ENCODE results near the gene TBC1D24.

TBC1D24 gene

GRCh38 chr16:2500430-2500917 lies 25.5 kb downstream of the TBC1D24 start:
- no peak for DNase-seq

DNA sequence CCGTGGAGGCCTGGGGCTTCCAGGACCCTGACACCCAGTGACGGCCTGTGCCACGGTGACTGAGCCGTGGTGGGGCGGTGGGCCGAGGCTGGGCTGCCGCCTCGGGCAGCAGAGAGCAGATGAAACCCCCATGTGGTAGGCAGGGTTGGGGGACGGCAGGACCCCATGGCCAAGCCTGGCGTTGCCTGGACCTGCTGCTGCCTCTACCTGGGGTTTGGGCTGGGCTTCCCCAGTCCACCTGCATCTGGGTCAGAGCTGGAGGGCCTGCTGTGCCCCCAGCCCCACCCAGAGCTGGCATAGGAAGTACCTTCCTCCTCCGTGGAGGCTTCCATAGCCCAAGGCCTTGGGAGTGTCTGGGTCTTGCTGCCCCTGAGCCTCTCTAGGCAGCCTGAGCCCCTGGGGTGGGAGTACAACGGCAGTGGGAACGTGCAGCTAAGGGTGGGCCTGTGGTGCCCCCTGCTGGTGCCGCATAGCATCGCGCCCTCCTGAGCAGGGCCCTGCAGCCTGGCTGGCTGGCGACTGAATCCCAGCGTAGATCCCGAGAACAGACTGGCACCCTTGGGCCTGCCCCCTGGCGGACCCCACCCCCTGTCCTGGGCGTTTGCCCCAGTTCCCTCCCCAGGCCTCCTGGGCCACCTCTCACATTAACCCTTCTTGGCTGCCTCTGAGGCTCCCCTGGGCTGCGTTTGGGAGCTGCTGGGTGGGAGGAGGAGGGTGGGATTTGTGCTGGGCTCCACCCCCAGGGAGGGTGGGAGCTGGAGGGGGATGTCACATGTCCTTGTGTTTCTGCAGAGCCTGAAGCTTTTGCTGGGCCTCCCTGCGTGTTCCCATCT lies 26.2 kb downstream of the TBC1D24 start:
- DNase-seq = peak; percentile 76

- no peak for DNase-seq
Observed at GRCh38 chr16:2501946-2502895, 27.3 kb downstream of the TBC1D24 start.

DNA sequence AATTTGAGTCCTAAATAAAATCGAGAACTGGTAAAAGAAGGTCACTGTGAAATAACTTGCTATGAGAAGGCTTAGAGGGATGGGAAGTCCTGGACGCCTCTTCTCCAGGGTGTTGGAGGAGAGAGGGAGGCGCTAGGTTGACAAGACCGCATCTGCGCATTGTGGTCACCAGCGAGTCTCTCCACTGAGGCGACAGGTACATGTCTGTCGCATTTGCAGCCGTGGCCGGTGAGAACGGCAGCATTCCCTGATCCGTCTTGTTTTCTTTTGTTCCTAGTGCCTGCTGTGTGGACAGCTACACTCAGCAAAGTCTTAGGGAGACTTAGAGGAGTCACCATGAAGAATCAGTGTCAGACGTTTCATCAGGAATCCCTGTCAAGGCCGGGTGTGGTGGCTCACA lies 30.8 kb downstream of the TBC1D24 start:
- no peak for DNase-seq

- DNase-seq = peak; percentile 90
Observed at GRCh38 chr16:2507052-2507659, 32.2 kb downstream of the TBC1D24 start.

DNA sequence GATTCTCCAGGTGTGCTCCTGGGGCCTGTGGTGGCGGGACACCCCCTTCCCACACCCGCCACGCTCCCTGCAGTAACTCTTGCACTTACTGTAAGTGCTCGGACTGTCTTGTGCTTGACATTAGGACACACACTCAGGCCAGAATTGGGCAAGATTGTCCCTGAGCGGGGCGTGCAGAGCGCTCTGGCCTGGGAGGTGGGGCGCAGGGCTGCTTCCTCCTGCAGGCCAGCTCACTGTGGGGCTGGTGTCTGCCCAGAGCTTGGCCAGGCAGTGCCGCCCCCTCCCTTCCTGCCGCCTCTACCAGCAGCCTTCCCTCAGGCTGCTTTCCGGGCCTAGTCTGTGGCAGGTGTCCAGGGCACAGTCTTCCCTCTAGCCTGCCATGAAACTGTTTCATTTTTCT lies 32.7 kb downstream of the TBC1D24 start:
- DNase-seq = no peak

DNA sequence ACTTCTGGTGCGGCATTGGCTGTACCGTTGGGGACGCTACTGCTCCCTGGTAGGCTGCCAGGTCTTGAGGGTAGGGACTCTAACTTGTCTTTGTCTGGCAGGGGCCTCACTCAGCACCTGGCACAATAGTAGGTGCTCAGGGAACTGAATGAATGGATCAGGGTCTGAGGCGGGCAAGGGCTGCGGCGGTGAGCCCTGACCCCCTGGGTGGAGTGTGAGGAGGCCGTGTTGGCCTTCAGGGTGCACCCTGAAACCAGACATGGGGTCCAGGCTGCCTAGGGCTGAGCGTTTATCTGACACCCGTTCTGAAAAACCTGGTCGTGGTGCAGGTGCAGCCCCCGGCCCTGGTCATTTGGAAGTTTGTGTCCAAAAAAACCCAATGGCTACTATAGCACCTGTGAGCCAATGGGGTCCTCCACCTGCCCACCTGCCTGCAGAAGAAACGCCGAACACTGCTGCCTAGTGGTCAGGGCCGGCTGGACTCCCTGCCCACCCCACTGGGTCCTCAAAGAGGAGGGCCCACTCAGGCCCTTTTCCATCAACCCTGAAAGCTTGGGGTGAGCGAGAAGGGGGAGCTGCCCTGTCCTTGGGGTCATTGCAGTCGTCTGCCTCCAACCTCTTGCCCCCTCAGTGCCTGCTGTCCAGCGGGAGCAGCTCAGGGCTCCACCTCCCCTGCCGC lies 33.9 kb downstream of the TBC1D24 start:
- DNase-seq = no peak

- no peak for DNase-seq
Observed at GRCh38 chr16:2511128-2511800, 36.3 kb downstream of the TBC1D24 start.

GRCh38 chr16:2511996-2512734 lies 37.2 kb downstream of the TBC1D24 start:
- DNase-seq = no peak

GRCh38 chr16:2512735-2513404 lies 37.9 kb downstream of the TBC1D24 start:
- DNase-seq = peak; percentile 42

DNA sequence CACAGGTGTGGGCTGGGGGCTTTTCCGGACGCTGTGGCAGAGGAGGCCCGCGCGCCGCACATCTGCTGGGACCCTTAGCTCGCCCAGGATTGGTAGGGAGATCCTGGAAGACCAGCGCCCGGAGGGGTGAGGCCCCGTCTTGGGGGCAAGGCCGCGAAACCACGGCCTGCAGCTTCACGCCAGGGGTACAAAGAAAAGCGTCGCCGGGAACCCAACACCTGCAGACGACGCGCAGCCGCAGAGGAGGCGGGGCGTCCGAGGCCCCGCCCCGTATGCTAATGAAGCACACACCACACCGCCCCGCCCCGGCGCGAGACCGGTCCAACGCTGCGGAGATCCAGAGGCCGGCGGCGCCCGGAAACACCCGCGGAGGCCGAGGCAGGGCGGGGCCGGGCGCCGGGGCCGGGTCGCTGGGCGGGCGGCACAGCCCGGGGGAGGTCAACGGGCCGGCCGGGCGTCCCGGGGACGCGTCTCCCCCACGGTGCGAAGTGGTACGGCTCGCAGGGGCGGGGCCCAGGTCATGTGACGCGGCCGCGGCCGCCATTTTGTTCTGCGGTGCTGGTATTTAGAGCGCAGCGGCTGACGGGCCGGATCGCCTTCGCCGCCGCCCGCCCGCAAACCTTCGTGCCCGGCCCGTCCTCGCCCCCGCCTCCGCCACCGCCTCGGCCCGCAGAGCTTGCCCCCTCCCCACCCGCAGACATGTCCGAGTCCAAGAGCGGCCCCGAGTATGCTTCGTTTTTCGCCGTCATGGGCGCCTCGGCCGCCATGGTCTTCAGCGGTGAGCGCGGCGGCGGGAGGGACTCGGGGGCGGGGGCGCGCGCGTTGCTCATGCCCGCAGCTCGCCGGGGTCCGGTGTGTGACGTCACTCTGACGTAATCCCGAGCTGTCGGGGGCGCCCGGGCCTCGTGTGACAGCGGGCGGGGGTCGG lies 38.7 kb downstream of the TBC1D24 start, which contains the start of gene ATP6V0C:
Gene ATP6V0C, plus strand, starts transcription at position 548 of the 928 bp plus-strand sequence. Its CDS starts 152 bp downstream, at position 700.
- DNase-seq = peak; percentile 99

GRCh38 chr16:2514333-2515179 lies 39.6 kb downstream of the TBC1D24 start:
- peak; percentile 44 for DNase-seq

- DNase-seq = no peak
Observed at GRCh38 chr16:2515180-2515851, 40.4 kb downstream of the TBC1D24 start.

- no peak for DNase-seq
Observed at GRCh38 chr16:2516391-2517240, 41.7 kb downstream of the TBC1D24 start.

DNA sequence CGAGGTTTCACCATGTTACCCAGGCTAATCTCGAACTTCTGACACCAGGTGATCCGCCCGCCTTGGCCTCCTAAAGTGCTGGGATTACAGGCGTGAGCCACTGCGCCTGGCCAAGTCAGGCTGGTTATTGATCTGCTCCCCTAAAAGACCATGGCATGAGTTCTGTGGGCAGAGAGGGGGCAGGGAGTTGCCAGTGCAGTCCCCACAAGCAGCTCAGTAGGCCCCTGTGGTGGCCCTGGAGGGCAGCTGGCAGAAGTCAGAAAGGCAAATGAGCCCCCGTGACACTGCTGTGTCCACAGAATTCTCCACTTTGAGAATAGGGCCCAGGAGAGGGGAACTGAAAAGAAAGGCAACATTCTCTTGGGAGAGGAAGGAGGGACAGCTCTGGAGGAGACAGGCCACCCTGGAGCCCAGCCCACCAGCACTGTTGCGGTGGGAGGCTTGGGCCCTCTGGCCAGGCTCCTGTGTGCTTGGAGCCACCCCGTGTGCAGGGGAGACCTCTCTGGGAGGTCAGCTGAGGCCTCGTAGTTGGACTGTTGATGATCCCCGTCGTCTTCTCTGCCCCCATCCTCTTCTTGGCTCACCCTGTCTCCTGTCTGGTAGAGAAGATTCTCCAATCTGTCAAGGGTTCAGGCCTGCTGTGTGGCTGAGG lies 43.2 kb downstream of the TBC1D24 start:
- no peak for DNase-seq

All from RPMI8226 (cell line).